Measurements from ENCODE around the gene NR1I3. TPM values are rescaled to one million over a fixed set of nuclear protein-coding genes. Genes with fewer than 3 reads are reported as not detected.
A peak's percentile ranks its signal among the peaks of the same experiment; 100 is the strongest.

Gene NR1I3
- polyA plus RNA-seq, 1 of the 3 experiments (the other 2 are of a cell fraction): not detected

DNA sequence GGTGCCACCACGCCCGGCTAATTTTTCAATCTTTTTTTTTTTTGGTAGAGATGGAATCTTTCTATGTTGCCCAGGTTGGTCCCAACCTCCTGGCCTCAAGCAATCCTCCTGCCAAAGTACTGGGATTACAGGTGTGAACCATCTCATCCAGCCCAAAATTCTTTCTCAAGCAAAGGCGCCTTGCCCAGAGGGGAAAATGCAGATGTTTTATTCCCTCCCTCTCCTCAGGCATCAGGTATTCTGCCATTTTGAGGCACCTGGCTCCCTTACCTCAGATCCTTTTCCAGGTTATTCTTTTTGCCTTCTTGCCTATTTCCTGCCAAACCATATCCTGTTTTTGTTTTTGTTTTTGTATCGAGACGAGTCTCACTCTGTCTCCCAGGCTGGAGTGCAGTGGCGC lies 49.6 kb downstream of the NR1I3 start:
- no peak overlapping the region for H3K9ac ChIP-seq
- H3K9me2 ChIP-seq: no peaks in the 10 kb centered on the region
- no peaks in the 10 kb centered on the region for H3K79me2 ChIP-seq (ENCODE audit: insufficient read depth)
- DNase-seq: no peak
- H4K20me1 ChIP-seq (ENCODE audit: insufficient read depth): no peaks in the 10 kb centered on the region
- no peak overlapping the region for H2AFZ ChIP-seq (ENCODE audit: low read depth)
- H3F3A ChIP-seq (replicated peaks; ENCODE audit: insufficient read depth): peaks cover 5% of the 10 kb centered on the region
- peaks cover 0 to 17% of the 10 kb centered on the region in 2 experiments; a peak in 3 of 4 replicates for H3K4me1 ChIP-seq (ENCODE audit: control insufficient read depth in 1 of 2, insufficient read depth in 2 of 2, low read depth in 1 of 2, low read length in 1 of 2)
- no peak overlapping the region for H3K4me2 ChIP-seq
- no peak overlapping the region for H3K27ac ChIP-seq (ENCODE audit: low read depth in 2 of 2, low read length in 1 of 2)
- ChIA-PET CTCF (no interaction called here), POLR2A (interaction anchor here (0.7 kb wide), 1 partner anchor 31 kb away, joined by 4 read pairs; no protein-coding TSS in a partner anchor)
- H3K9me3 ChIP-seq: no peaks in the 10 kb centered on the region
- TF ChIP-seq MEF2A (IDR thresholded peaks at IDR 0.05; ENCODE audit: borderline replicate concordance, low read depth) (no peak), NRF1 (IDR thresholded peaks at IDR 0.05; ENCODE audit: low read depth, low read length) (no peak), EP300 (IDR thresholded peaks at IDR 0.05; ENCODE audit: borderline replicate concordance in 1 of 2, low read depth in 1 of 2, low read length in 1 of 2) (no peak)
- WGBS (ENCODE audit: low lambda C conversion rate): 89% methylated on average over 6 of the region's 6 CpGs
- H3K36me3 ChIP-seq (replicated peaks in 1 of 2; ENCODE audit: control insufficient read depth in 1 of 2, insufficient read depth in 2 of 2, low read length in 1 of 2): peaks cover 0 to 19% of the 10 kb centered on the region in 2 experiments
- no peaks in the 10 kb centered on the region for H3K27me3 ChIP-seq (ENCODE audit: insufficient read depth)
- no peak overlapping the region for H3K4me3 ChIP-seq (ENCODE audit: low read depth in 2 of 2, low read length in 1 of 2)

DNA sequence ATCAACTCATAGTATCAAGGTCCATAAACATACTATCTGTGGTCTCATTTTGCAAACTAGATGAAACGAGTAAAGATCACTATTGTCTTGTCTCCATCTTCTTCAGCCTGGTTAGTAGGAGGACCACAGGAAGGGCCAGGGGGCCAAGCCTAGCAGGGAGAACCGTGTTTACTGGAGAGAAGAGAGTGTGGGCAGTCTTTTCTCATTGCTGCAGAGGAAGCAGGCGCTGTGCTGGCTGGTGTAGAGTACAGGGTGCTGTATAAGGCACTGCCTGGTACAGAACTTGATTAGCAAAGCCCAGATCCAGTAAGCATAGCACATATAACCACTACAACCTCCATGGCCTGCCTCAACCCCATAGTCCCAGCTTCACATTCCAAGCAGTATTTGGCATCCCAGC lies 50.7 kb downstream of the NR1I3 start:
- CTCF ChIA-PET: interaction anchor here (2.2 kb wide), 1 partner anchor 22 kb away, joined by 10 read pairs; the partner anchor contains the start of gene PPOX
- WGBS (ENCODE audit: low lambda C conversion rate): 89% methylated on average over 3 of the region's 3 CpGs

GRCh38 chr1:161185732-161186311 lies 52.2 kb downstream of the NR1I3 start:
- Histone ChIP-seq H3F3A (replicated peaks; ENCODE audit: insufficient read depth) (peaks cover 6% of the 10 kb centered on the region), H3K36me3 (replicated peaks in 1 of 2; ENCODE audit: control insufficient read depth in 1 of 2, insufficient read depth in 2 of 2, low read length in 1 of 2) (peaks cover 0 to 2% of the 10 kb centered on the region in 2 experiments), H2AFZ (ENCODE audit: low read depth) (peak overlapping the region; percentile 43), H4K20me1 (ENCODE audit: insufficient read depth) (no peaks in the 10 kb centered on the region), H3K79me2 (ENCODE audit: insufficient read depth) (no peaks in the 10 kb centered on the region), H3K9me2 (no peaks in the 10 kb centered on the region), H3K4me3 (ENCODE audit: low read depth in 2 of 2, low read length in 1 of 2) (no peak overlapping the region), H3K4me2 (no peak overlapping the region), H3K9ac (no peak overlapping the region), H3K9me3 (no peaks in the 10 kb centered on the region), H3K27me3 (ENCODE audit: insufficient read depth) (no peaks in the 10 kb centered on the region), H3K4me1 (ENCODE audit: control insufficient read depth in 1 of 2, insufficient read depth in 2 of 2, low read depth in 1 of 2, low read length in 1 of 2) (peaks cover 0 to 10% of the 10 kb centered on the region in 2 experiments; a peak in 3 of 4 replicates), H3K27ac (ENCODE audit: low read depth in 2 of 2, low read length in 1 of 2) (peak overlapping the region in 1 of 2 experiments; percentile 77; a peak in 2 of 4 replicates)
- 75% methylated on average over 2 of the region's 2 CpGs for WGBS (ENCODE audit: low lambda C conversion rate)
- CTCF ChIA-PET: interaction anchor here (2.2 kb wide), 1 partner anchor 20 kb away, joined by 10 read pairs; the partner anchor contains the start of gene PPOX
- POLR2A ChIA-PET: no interaction called here
- DNase-seq: no peak
- TF ChIP-seq GABPA (IDR thresholded peaks at IDR 0.05; ENCODE audit: low read depth): no peak
- TF ChIP-seq SMC3 (IDR thresholded peaks at IDR 0.05; ENCODE audit: low read depth, low read length): no peak
- TF ChIP-seq TEAD4 (IDR thresholded peaks at IDR 0.05; ENCODE audit: borderline replicate concordance, insufficient read depth): no peak
- TF ChIP-seq SIN3A (IDR thresholded peaks at IDR 0.05; ENCODE audit: borderline replicate concordance, low read depth, low read length): no peak
- TF ChIP-seq, protein P1, sequence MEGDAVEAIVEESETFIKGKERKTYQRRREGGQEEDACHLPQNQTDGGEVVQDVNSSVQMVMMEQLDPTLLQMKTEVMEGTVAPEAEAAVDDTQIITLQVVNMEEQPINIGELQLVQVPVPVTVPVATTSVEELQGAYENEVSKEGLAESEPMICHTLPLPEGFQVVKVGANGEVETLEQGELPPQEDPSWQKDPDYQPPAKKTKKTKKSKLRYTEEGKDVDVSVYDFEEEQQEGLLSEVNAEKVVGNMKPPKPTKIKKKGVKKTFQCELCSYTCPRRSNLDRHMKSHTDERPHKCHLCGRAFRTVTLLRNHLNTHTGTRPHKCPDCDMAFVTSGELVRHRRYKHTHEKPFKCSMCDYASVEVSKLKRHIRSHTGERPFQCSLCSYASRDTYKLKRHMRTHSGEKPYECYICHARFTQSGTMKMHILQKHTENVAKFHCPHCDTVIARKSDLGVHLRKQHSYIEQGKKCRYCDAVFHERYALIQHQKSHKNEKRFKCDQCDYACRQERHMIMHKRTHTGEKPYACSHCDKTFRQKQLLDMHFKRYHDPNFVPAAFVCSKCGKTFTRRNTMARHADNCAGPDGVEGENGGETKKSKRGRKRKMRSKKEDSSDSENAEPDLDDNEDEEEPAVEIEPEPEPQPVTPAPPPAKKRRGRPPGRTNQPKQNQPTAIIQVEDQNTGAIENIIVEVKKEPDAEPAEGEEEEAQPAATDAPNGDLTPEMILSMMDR (IDR thresholded peaks at IDR 0.05): no peak
- TF ChIP-seq MEF2A (IDR thresholded peaks at IDR 0.05; ENCODE audit: borderline replicate concordance, low read depth): no peak
- no peak for TF ChIP-seq EZH2phosphoT487 (IDR thresholded peaks at IDR 0.05; ENCODE audit: borderline replicate concordance, low read depth)
- TF ChIP-seq, protein P2, sequence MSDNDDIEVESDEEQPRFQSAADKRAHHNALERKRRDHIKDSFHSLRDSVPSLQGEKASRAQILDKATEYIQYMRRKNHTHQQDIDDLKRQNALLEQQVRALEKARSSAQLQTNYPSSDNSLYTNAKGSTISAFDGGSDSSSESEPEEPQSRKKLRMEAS (IDR thresholded peaks at IDR 0.05; ENCODE audit: low read depth): no peak
- no peak for TF ChIP-seq JUND (IDR thresholded peaks at IDR 0.05)
- TF ChIP-seq, protein P3, sequence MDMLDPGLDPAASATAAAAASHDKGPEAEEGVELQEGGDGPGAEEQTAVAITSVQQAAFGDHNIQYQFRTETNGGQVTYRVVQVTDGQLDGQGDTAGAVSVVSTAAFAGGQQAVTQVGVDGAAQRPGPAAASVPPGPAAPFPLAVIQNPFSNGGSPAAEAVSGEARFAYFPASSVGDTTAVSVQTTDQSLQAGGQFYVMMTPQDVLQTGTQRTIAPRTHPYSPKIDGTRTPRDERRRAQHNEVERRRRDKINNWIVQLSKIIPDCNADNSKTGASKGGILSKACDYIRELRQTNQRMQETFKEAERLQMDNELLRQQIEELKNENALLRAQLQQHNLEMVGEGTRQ (IDR thresholded peaks at IDR 0.05; ENCODE audit: borderline replicate concordance, low read depth, low read length): no peak

More for the DNA sequence above, 50.7 kb downstream of the NR1I3 start:
- H3K4me3 ChIP-seq (ENCODE audit: low read depth in 2 of 2, low read length in 1 of 2): no peak overlapping the region
- POLR2A ChIA-PET: interaction anchor here (0.6 kb wide), 1 partner anchor 123 kb away, joined by 3 read pairs; no protein-coding TSS in a partner anchor
- H3F3A ChIP-seq (replicated peaks; ENCODE audit: insufficient read depth): peaks cover 5% of the 10 kb centered on the region
- no peak overlapping the region for H3K9ac ChIP-seq
- no peak overlapping the region for H3K27ac ChIP-seq (ENCODE audit: low read depth in 2 of 2, low read length in 1 of 2)
- no peaks in the 10 kb centered on the region for H3K79me2 ChIP-seq (ENCODE audit: insufficient read depth)
- no peak overlapping the region for H3K4me2 ChIP-seq
- H3K27me3 ChIP-seq (ENCODE audit: insufficient read depth): no peaks in the 10 kb centered on the region
- H3K9me3 ChIP-seq: no peaks in the 10 kb centered on the region
- DNase-seq: no peak
- H3K9me2 ChIP-seq: no peaks in the 10 kb centered on the region
- peaks cover 0 to 10% of the 10 kb centered on the region in 2 experiments; a peak in 3 of 4 replicates for H3K4me1 ChIP-seq (ENCODE audit: control insufficient read depth in 1 of 2, insufficient read depth in 2 of 2, low read depth in 1 of 2, low read length in 1 of 2)
- no peaks in the 10 kb centered on the region for H4K20me1 ChIP-seq (ENCODE audit: insufficient read depth)
- no peak overlapping the region for H2AFZ ChIP-seq (ENCODE audit: low read depth)
- TF ChIP-seq, protein P1 (IDR thresholded peaks at IDR 0.05): no peak
- TF ChIP-seq FOXM1 (IDR thresholded peaks at IDR 0.05; ENCODE audit: low read depth) (no peak), RFX5 (IDR thresholded peaks at IDR 0.05; ENCODE audit: low read length) (no peak), SIN3A (IDR thresholded peaks at IDR 0.05; ENCODE audit: borderline replicate concordance, low read depth, low read length) (no peak)
- H3K36me3 ChIP-seq (replicated peaks in 1 of 2; ENCODE audit: control insufficient read depth in 1 of 2, insufficient read depth in 2 of 2, low read length in 1 of 2): peaks cover 0 to 15% of the 10 kb centered on the region in 2 experiments
